NCI-H1930 (cell line): ENCODE results near the gene MAPK6.
"Not testable (repeated sequence)": the region's sequence is repeated elsewhere in the genome, so short reads cannot be mapped to it uniquely, and the experiment has no call there.

Experiments
- DNase-seq, 2 experiments: peaks; one replicate each; lab custom pipeline; 2025; lab: John Stamatoyannopoulos, UW

The MAPK6 gene

GRCh38 chr15:52042051-52042851 lies 23.2 kb downstream of the MAPK6 start:
- no peak for DNase-seq

- DNase-seq = not testable (repeated sequence)
These were observed 26.8 kb downstream of the MAPK6 start for GRCh38 chr15:52045795-52046298.

DNA sequence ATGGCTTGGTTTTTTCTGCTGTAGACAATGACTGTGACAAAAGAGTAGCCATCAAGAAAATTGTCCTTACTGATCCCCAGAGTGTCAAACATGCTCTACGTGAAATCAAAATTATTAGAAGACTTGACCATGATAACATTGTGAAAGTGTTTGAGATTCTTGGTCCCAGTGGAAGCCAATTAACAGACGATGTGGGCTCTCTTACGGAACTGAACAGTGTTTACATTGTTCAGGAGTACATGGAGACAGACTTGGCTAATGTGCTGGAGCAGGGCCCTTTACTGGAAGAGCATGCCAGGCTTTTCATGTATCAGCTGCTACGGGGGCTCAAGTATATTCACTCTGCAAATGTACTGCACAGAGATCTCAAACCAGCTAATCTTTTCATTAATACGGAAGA lies 27.5 kb downstream of the MAPK6 start:
- DNase-seq = not testable (repeated sequence)

GRCh38 chr15:52050416-52050815 lies 31.4 kb downstream of the MAPK6 start:
- DNase-seq = no peak

GRCh38 chr15:52052066-52052935 lies 33.3 kb downstream of the MAPK6 start:
- no peak for DNase-seq

- DNase-seq = no peak
These were observed 35.4 kb downstream of the MAPK6 start for GRCh38 chr15:52054381-52054780.

GRCh38 chr15:52054858-52055257 lies 35.8 kb downstream of the MAPK6 start:
- DNase-seq = not testable (repeated sequence)

GRCh38 chr15:52056001-52056400 lies 37.0 kb downstream of the MAPK6 start:
- DNase-seq = no peak

DNA sequence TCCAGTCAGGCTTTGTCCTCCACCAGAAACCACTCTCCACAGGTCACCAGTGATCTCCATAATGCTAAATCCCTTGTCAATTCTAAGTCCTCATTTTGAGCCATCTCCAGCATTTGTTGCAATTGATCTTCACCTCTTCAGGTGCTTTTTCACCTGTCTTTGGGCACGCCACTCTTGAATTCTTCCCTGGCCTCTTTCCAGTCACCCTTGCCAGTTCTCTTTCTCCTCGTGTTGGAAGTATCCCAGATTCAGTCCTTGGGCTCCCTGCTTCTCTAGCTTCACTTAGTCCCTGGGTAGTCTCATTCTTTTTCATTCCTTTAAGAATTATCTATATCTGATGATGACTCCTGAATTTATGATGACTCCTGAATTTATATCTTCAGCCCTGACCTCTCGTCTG lies 37.5 kb downstream of the MAPK6 start:
- no peak for DNase-seq

DNA sequence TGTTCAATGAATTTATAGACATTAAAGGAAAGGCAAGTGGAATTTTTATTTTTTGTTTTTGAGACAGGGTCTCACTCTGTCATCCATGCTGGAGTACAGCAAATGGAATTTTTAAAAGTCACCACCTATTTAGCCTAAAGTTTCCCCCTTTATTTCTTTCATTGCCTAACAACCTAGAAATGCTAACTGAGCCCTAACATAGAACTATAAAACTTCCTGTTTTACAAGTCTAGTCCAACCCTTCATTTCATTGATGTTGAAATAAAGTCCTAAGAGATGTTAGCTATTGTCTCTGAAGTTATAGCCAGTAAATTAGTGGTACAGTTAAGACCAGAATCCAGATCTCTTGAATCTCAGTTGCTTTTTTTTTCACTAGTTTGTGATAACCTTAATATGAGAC lies 39.0 kb downstream of the MAPK6 start:
- no peak for DNase-seq

DNA sequence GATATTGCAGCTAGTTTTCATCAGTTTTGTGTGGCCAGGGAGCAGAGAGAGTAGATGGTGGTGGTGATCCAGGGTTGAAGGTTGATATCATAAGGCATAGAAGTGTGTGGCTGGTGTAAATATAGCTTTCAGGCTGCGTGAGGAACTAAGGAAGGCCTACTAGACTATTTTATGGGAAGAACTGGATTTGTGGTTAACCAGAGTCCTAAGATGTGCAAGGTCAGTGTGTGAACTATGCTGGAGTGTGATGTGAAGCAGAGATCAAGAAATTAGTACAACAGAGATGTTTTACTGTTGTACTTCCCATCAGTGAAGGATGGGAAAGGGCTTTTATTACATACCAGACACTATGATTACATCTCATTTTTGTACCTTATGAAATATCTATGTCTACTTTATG lies 41.5 kb downstream of the MAPK6 start:
- DNase-seq = no peak

GRCh38 chr15:52066842-52067544 lies 48.0 kb downstream of the MAPK6 start:
- no peak for DNase-seq

DNA sequence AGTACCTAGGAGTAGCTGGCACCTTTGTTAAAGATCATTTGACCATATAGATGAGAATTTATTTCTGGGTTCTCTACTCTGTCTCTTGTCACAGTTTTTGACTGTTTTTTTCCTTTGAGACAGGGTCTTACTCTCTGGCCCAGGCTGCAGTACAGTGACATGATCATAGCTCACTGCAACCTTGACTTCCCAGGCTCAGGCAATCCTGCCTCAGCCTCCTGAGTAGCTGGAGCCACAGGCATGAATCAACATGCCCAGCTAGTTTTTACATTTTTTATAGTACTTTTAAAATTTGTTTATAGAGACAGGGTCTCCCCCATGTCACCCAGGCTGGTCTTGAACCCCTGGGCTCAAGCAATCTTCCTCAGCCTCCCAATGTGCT lies 48.5 kb downstream of the MAPK6 start:
- no peak for DNase-seq

- DNase-seq = no peak
These were observed 49.1 kb downstream of the MAPK6 start for GRCh38 chr15:52068004-52068615.

DNA sequence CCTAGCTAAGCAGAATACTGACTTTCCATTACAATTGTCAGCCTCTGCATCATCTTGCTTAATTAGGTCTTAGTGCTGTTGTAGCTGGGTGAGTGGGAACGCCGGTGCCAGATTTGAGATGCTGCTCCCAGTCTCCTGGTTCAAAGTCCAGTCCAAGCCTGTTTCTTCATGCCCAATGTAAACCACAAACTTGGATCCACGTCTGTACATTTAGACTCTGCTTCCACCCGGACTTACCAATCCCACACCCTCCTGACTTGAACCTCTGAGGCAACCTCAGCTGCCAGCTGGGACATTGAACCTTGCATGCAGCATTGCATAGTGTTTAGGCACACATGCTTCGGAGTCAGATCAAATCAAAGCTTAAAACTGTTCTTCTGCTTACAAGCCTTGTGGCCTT lies 50.5 kb downstream of the MAPK6 start:
- DNase-seq = no peak

DNA sequence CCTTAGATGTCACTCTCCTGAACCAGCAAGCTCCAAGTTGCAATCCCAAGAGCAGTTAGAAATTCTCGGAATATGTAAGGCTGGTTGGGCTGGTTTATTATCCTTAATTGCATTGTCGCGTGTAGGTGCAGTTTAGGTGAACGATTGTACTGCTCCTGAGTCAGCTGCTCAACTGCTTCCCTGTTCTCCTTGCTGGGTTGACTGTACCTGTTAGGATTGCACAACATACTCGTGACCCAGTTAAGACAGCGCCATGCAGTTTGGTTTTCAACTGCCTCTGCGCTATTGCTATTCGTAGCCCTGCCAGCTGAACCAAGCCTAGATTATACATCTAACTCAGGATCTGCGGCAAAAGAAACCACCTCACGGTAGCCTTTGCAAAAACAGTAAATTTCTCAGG lies 52.6 kb downstream of the MAPK6 start:
- no peak for DNase-seq

DNA sequence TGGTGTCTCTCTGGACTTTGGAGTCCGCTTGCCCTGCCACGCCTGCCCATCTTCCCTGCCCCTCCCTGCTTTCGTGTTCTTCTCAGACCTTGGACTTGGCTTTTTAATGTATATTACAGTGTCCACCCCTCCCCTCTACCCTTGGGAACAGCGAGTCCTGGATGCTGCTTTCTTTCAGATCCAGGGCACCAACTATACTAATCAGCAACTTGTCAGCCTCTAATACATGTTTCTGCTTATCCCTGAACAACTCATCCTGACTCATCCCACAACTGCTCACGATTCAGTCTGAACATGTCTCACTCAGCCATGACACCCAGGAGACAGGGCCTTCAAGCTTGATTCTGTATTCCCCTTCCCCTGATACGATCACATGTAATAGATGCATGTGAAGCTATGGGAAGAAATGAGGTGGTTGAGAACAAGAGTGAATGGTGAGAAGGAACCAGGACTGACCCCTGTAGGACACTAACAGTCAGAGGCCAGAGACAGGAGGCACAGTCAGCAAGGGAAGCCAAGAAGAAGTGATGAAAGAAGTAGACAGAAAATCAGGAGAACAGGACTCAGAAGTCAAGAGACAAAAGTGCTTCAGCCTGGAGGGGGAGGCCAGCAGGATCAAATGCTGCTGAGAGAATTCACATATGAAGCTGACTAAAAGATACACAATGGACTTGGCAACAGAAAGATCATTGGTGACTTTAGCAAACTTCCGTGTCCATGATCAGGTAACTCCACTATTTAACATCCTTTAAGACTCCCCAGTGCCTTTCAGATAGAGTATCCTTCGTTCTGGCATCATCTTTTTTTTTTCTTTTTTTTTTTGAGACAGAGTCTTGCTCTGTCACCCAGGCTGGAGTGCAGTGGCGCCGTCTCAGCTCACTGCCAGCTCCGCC lies 58.1 kb downstream of the MAPK6 start:
- no peak for DNase-seq

DNA sequence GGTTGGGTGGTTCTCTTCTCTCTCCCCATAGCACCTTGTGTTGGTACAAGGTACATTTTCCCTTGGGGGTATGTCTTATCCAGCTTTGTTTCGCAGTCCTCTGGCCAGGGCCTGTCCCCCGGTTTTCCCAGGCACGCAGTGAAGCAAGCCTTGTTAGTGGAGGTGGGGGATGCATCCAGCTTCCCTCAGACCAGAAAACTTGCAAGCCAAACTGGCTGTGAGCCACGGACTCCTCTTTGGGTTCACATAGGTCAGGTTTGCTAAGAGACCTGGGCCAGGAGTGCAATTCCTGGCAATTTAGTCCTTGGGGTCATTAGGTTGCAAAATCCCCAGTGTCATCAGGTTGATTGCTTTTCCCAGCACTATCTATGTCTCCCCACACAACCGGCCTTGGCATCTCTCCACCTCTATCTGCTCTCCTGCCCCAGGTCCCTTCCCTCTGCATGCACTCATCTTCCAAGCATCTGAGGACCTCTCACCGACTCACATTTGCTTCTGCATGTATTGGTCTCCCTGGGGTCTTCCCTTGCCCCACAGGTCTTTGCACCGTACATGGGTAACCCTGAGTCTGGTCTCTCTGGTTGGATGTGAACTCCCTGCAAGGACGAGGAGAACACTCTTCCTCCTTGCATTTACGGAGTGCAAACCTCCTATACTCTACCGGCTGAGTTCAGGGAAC lies 59.3 kb downstream of the MAPK6 start:
- DNase-seq = no peak

DNA sequence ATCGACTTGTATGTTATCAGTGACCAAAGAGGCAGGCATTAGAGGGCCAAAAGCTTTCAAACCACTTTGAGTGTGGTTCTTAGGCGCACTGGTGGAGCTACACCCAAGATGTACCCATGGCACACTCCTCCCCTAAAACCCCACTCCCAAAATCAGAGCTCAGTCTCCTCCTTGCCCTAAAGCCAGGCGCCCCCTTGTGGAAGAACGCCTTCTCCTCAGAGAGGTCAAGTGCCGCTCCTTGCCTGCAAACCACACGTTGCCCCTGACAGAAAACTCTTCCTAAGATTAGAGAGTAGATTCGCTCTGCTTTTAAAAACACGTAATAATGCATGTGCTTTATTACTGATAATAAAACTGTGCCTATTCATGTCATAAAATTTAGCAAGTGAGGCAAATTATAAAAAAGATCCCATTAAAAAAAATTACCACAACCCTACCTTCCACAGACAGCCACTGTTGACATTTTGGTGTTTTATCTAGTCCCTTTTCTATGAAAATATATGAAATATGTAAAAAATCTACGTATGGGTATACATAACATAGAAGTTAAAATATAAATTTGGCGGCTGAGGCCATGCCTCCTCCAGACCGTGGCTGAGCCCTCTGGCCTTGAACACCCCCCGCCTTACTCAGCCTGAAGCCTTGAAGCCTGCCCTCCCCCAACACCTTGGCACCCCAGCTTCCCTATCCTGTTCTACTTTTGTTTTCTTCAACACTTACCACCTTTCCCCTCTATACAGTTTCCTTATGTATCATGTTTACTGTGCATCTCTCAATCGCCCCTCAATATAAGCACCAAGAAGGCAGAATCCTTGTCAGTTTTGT lies 60.1 kb downstream of the MAPK6 start:
- DNase-seq = no peak
